Osteoblast (primary cell): ENCODE measurements around the gene PLVAP. TPM values are rescaled to one million over a fixed set of nuclear protein-coding genes. Genes with fewer than 3 reads are reported as not detected.
A peak's percentile ranks its signal among the peaks of the same experiment; 100 is the strongest.

Experiments used
- DNase-seq: peaks from one replicate; pipeline ENCODE4 v3.0.0; 2011; ENCODE audit warnings: low spot score, mixed read lengths; ENCODE audit not compliant: insufficient read length; ENCODE audit errors: missing footprints
- H2AFZ ChIP-seq: 2 replicates; pipeline ENCODE4 v1.6.0; 2011; ENCODE audit warnings: mild to moderate bottlenecking, low read length
- H3K27ac ChIP-seq: 2 replicates; pipeline ENCODE4 v1.5.1; 2011; ENCODE audit warnings: mild to moderate bottlenecking, low read depth, low read length, moderate library complexity
- H3K27me3 ChIP-seq: 2 replicates; pipeline ENCODE4 v1.6.0; 2012; ENCODE audit warnings: mild to moderate bottlenecking, control low read depth, inconsistent platforms, low read length, moderate library complexity; ENCODE audit not compliant: insufficient read depth
- H3K36me3 ChIP-seq: 2 replicates; pipeline ENCODE4 v1.5.1; 2011; ENCODE audit warnings: mild to moderate bottlenecking, low read length, control low read depth, moderate library complexity; ENCODE audit not compliant: insufficient read depth
- H3K4me1 ChIP-seq: 2 replicates; pipeline ENCODE4 v1.5.1; 2011; ENCODE audit warnings: mild to moderate bottlenecking, low read length, control low read depth, moderate library complexity; ENCODE audit not compliant: insufficient read depth
- H3K4me2 ChIP-seq: 2 replicates; pipeline ENCODE4 v1.6.0; 2011; ENCODE audit warnings: mild to moderate bottlenecking, low read length; ENCODE audit not compliant: insufficient read depth
- H3K4me3 ChIP-seq: fragments of 200-600 bp; sonication (generic); 3 replicates; pipeline ENCODE4 v1.5.1; 2012; ENCODE audit warnings: mild to moderate bottlenecking, low read length, inconsistent platforms; ENCODE audit not compliant: insufficient read depth
- H3K79me2 ChIP-seq: 2 replicates; pipeline ENCODE4 v1.6.0; 2012; ENCODE audit warnings: mild to moderate bottlenecking, low read length, control low read depth, inconsistent platforms; ENCODE audit not compliant: insufficient read depth
- H3K9me3 ChIP-seq: 2 replicates; pipeline ENCODE4 v1.5.1; 2011; ENCODE audit warnings: low read depth, low read length, control low read depth
- H4K20me1 ChIP-seq: 2 replicates; pipeline ENCODE4 v1.6.0; 2012; ENCODE audit warnings: mild to moderate bottlenecking, low read length, control low read depth; ENCODE audit not compliant: insufficient read depth
- CTCF ChIP-seq: IDR thresholded peaks from 2 replicates; pipeline ENCODE4 v1.5.1; 2011; ENCODE audit warnings: mild to moderate bottlenecking, low read depth, low read length, moderate library complexity; ENCODE audit errors: extremely low read depth
- total RNA-seq: library from RNA; depleted of rRNA; stranded (reverse); fragments of >200 nt; gene quantifications from 2 replicates; pipeline ENCODE4 v1.2.3, GENCODE V29; 2012

The PLVAP gene
- total RNA-seq, 1 donor, result not detected

DNA sequence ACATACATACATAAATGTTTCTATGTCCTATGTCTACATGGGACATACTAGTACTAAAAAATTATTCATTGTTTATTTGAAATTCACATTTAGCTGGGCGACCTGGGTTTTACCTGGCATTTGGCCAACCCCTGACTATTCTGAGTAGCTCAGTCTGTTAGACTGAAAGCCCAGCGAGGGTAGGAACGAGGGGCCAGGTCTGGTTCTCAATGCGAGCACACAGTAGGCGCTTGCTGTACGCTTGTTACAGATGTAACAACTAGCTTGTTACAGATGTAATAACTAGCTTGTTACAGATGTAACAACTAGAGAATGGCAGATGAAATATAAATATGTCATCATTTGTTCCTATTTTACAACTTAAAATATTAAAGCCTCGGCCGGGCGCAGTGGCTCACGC is 41.6 kb downstream of the PLVAP start:
- Histone ChIP-seq H3K4me3 (no peak overlapping the region), H3K36me3 (no peaks in the 10 kb centered on the region), H3K4me2 (peak overlapping the region; percentile 89), H3K79me2 (no peaks in the 10 kb centered on the region), H2AFZ (no peak overlapping the region), H4K20me1 (no peaks in the 10 kb centered on the region), H3K4me1 (peaks cover 23% of the 10 kb centered on the region), H3K9me3 (no peaks in the 10 kb centered on the region), H3K27me3 (no peaks in the 10 kb centered on the region), H3K27ac (no peak overlapping the region)
- peak; percentile 58 for DNase-seq
- TF ChIP-seq CTCF, result no peak

DNA sequence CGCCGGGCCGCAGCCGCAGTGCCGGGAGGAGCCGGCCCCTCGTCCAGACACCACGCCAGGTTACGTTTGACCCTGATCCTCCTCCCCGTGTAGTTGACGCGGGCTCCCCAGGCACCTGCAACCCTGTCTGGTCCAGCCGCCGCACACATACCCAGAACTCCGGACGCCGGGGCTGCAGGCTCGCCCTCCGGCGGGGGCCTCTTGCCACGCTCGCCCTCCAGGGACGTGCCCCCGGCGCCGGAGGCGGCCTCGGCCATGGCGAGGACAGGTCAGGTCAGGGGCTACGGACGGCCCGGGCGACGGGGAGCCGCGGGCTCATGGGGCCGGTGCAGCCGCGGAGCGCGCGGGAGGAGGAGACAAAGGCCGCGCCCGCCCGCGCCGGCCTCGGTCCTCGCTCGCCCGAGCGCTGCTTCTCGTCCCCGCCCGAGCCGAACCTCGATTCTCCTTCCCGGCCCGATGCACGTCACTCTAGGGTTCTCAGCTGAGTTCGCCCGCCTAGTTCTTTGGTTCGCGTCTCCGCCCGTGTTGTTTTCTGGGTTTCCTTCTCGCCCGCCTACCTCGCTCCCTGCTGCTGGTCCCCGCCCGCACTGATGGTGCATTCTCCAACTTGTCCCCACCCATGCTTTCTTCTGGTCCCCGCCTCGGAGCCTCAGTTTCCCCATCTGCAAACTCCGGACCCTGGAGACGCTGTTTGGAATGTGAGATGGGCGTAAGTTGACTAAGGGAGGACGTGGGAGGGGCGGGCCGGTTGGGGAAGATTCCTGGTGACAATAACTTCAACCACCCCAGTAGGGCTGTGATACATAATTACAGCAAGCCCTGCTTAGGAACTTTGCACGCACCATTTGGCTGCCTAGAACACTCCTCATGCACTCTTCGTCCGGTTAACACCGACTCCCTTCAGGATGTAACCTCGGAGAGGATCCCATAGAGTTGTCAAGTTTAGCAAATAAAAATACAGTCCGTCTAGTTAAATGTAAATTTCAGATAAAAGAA is 42.4 kb downstream of the PLVAP start, which contains the start of gene ANO8:
ANO8 (minus strand) TSS at position 442 of the 996 bp plus-strand sequence; CDS start at position 257, 185 bp downstream.
- Histone ChIP-seq H3K9me3 (no peaks in the 10 kb centered on the region), H3K27me3 (no peaks in the 10 kb centered on the region), H3K4me2 (peak within 1 kb of the TSS; percentile 89), H3K4me3 (peak within 1 kb of the TSS; percentile 82), H3K27ac (peak within 1 kb of the TSS; percentile 28), H3K79me2 (no peaks in the 10 kb centered on the region), H2AFZ (peak within 1 kb of the TSS; percentile 93), H3K36me3 (no peaks in the 10 kb centered on the region), H4K20me1 (no peaks in the 10 kb centered on the region), H3K4me1 (peaks cover 23% of the 10 kb centered on the region)
- TF ChIP-seq CTCF, result no peak
- peak; percentile 100 for DNase-seq

DNA sequence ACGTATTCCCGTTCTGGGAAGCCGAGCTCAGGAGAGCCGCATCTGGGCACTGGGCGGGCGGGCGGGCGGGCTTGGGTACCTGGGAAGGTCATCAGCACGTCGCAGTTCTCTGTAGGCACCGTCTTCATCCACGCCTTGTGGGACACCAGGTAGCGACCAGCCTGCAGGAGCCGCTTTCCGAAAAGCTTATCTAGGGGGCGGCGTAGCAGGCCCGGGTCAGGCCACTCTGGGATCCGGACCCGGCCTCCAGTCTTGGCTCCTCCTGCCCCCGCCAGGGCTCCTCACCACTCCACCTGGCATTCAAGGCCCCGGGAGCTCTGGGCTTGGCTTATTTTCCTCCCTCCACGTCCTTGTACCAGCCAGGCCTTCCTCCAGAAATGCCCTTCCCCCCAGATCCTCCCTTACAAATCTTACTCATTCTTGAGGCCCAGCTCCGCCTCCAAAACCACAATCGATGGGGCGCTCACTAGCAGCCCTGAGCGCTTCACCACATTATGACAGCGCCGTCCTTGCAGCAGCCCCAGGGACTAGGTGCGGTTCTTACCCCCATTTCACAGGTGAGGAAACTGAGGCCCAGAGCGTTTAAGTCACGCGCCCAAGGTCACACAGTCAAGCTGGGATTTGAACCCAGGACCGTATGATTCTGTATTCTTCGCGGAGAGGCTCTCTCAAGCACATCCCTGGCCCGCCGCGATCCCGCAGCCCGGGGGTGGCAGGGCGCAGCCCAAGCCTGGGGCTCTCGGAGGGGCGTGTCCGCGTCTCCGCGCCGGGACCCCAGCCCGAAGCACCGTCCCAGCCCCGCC is 43.3 kb downstream of the PLVAP start:
- peak overlapping the region; percentile 28 for H3K27ac ChIP-seq
- no peak for TF ChIP-seq CTCF

More for the DNA sequence above, 43.3 kb downstream of the PLVAP start:
- H3K4me1 ChIP-seq, result peaks cover 23% of the 10 kb centered on the region
- H2AFZ ChIP-seq, result peak overlapping the region; percentile 85
- peak; percentile 100 for DNase-seq
- no peaks in the 10 kb centered on the region for H3K9me3 ChIP-seq
- no peaks in the 10 kb centered on the region for H3K27me3 ChIP-seq
- no peaks in the 10 kb centered on the region for H3K36me3 ChIP-seq
- H3K4me2 ChIP-seq, result peak overlapping the region; percentile 89
- peak overlapping the region; percentile 82 for H3K4me3 ChIP-seq
- H4K20me1 ChIP-seq, result no peaks in the 10 kb centered on the region
- H3K79me2 ChIP-seq, result no peaks in the 10 kb centered on the region
